Measurements from ENCODE around the gene LRRTM2.

DNA sequence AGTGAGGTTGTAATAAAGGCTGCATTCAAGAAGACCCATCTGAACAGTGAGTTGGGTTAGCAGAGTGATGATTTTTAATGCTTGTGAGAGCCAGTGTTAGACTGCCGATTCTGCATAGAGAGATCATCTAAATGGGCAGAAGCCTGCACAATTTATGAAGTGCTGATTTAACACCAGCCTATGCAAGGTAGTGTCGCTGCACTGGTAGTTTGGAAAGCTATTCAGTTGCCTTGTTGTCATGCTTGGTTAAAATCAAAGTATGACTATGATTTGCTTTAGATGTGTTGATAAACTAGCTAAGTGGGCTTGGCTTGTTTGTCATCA, 379 bp upstream of the LRRTM2 start:
- TF ChIP-seq, protein P1, sequence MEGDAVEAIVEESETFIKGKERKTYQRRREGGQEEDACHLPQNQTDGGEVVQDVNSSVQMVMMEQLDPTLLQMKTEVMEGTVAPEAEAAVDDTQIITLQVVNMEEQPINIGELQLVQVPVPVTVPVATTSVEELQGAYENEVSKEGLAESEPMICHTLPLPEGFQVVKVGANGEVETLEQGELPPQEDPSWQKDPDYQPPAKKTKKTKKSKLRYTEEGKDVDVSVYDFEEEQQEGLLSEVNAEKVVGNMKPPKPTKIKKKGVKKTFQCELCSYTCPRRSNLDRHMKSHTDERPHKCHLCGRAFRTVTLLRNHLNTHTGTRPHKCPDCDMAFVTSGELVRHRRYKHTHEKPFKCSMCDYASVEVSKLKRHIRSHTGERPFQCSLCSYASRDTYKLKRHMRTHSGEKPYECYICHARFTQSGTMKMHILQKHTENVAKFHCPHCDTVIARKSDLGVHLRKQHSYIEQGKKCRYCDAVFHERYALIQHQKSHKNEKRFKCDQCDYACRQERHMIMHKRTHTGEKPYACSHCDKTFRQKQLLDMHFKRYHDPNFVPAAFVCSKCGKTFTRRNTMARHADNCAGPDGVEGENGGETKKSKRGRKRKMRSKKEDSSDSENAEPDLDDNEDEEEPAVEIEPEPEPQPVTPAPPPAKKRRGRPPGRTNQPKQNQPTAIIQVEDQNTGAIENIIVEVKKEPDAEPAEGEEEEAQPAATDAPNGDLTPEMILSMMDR (IDR thresholded peaks at IDR 0.05), result no peak
- no peak for TF ChIP-seq POLR2A (IDR thresholded peaks at IDR 0.05)

All from uterus (tissue), 2 donors.